Activated naive CD4-positive, alpha-beta T cell treated with anti-CD3 and anti-CD28 coated beads, Interleukin-2, amount 50 U/mL, for 24 hours (primary cell): ENCODE data around the gene NDUFS5.

Source experiments
- H3K27ac Mint-ChIP-seq: one replicate; pipeline ENCODE4 v1.8.0; 2021; ENCODE audit warnings: mild to moderate bottlenecking, mixed read lengths
- H3K27me3 Mint-ChIP-seq: one replicate; pipeline ENCODE4 v1.8.0; 2021; ENCODE audit warnings: mixed read lengths
- H3K36me3 Mint-ChIP-seq: one replicate; pipeline ENCODE4 v1.8.0; 2021; ENCODE audit warnings: mixed read lengths
- H3K4me1 Mint-ChIP-seq: one replicate; pipeline ENCODE4 v1.8.0; 2021; ENCODE audit warnings: mixed read lengths
- H3K4me3 Mint-ChIP-seq: one replicate; pipeline ENCODE4 v1.8.0; 2021; ENCODE audit warnings: mild to moderate bottlenecking, mixed read lengths
- H3K9me3 Mint-ChIP-seq: one replicate; pipeline ENCODE4 v1.8.0; 2021; ENCODE audit warnings: mixed read lengths

NDUFS5 gene

DNA sequence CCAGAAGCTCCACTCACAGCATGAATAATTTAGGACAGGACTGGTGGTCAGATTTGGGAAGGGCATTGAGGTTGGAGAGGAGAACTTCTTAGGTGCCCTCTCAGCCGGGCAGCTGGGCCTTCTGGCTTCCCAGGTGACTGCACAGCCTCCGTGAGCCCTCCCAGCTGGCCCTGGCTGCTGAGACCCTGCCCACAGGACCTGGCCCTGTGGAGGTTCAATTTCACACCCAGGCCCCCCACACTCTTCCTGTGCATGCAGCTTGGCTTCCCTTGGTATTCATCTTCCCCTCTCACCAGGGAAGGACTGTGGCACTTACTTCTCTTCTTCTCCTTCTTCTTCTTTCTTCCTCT, 50.6 kb downstream of the NDUFS5 start:
- Mint-ChIP-seq H3K27ac (no peak overlapping the region), H3K9me3 (no peaks in the 10 kb centered on the region), H3K27me3 (peaks cover 8% of the 10 kb centered on the region), H3K4me3 (no peak overlapping the region), H3K4me1 (no peaks in the 10 kb centered on the region), H3K36me3 (no peaks in the 10 kb centered on the region)

DNA sequence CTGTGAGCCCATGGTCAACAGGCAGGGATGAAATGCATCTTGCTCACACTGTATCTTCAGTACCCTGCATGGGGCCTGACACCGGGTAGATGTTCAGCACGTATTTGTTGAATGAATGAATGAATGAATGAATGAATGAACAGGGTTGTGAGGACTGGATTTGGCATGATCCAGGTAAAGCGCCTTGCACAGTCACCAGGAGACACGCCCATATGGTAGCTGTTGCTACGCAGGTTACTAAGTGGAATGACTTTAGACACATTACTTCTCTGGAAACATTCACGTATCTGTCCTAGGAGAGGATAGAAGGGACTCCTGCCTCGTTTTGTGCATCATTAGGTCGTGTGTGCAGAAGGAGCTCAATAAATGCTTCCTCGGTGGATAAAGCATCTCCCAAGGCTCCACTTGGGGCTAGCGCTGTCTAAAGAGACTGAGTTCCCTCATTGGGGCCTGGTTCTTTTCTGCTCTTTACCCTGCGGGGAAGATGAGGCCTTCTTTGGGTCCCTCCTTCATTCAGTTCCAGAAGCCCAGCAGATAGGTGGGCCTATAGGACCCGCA, 54.2 kb downstream of the NDUFS5 start:
- Mint-ChIP-seq H3K27ac (no peak overlapping the region), H3K27me3 (peaks cover 24% of the 10 kb centered on the region), H3K9me3 (no peaks in the 10 kb centered on the region), H3K4me1 (peaks cover 6% of the 10 kb centered on the region), H3K4me3 (peak overlapping the region; percentile 77), H3K36me3 (no peaks in the 10 kb centered on the region)

- Mint-ChIP-seq H3K27ac (no peak overlapping the region), H3K9me3 (no peaks in the 10 kb centered on the region), H3K4me1 (peaks cover 6% of the 10 kb centered on the region), H3K27me3 (peaks cover 24% of the 10 kb centered on the region), H3K4me3 (peak overlapping the region; percentile 77), H3K36me3 (no peaks in the 10 kb centered on the region)
Observed at GRCh38 chr1:39080831-39081270, 54.7 kb downstream of the NDUFS5 start.

GRCh38 chr1:39081271-39082009, 55.3 kb downstream of the NDUFS5 start:
- Mint-ChIP-seq H3K4me3 (no peak overlapping the region), H3K9me3 (no peaks in the 10 kb centered on the region), H3K27ac (no peak overlapping the region), H3K4me1 (peaks cover 6% of the 10 kb centered on the region), H3K36me3 (no peaks in the 10 kb centered on the region), H3K27me3 (peaks cover 25% of the 10 kb centered on the region)

GRCh38 chr1:39082010-39082799, 56.1 kb downstream of the NDUFS5 start:
- peaks cover 25% of the 10 kb centered on the region for H3K27me3 Mint-ChIP-seq
- peaks cover 6% of the 10 kb centered on the region for H3K4me1 Mint-ChIP-seq
- H3K36me3 Mint-ChIP-seq: no peaks in the 10 kb centered on the region
- H3K27ac Mint-ChIP-seq: peak overlapping the region; percentile 63
- H3K4me3 Mint-ChIP-seq: peak overlapping the region; percentile 81
- no peaks in the 10 kb centered on the region for H3K9me3 Mint-ChIP-seq

GRCh38 chr1:39082811-39083576, 56.8 kb downstream of the NDUFS5 start:
- Mint-ChIP-seq H3K27me3 (peaks cover 25% of the 10 kb centered on the region), H3K4me1 (peaks cover 6% of the 10 kb centered on the region), H3K27ac (no peak overlapping the region), H3K9me3 (no peaks in the 10 kb centered on the region), H3K36me3 (no peaks in the 10 kb centered on the region), H3K4me3 (peak overlapping the region; percentile 81)

DNA sequence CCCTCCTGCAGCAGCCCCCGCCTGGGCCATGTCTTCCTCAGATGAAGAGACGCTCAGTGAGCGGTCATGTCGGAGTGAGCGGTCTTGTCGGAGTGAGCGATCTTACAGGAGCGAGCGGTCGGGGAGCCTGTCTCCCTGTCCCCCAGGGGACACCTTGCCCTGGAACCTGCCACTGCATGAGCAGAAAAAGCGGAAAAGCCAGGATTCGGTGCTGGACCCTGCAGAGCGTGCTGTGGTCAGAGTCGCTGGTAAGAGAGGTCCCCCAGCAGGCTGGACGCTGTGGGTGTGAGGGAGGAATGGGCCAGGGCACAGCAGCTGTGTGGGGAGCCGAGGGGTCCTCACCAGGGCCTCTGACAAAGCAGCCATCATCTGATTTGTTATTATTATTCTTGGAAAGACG, 58.0 kb downstream of the NDUFS5 start:
- H3K36me3 Mint-ChIP-seq: no peaks in the 10 kb centered on the region
- H3K27me3 Mint-ChIP-seq: peaks cover 25% of the 10 kb centered on the region
- H3K9me3 Mint-ChIP-seq: no peaks in the 10 kb centered on the region
- peaks cover 6% of the 10 kb centered on the region for H3K4me1 Mint-ChIP-seq
- H3K27ac Mint-ChIP-seq: no peak overlapping the region
- no peak overlapping the region for H3K4me3 Mint-ChIP-seq
